Kidney (tissue), 14 donors: ENCODE measurements around the gene ILRUN. TPM values are rescaled to one million over a fixed set of nuclear protein-coding genes. Genes with fewer than 3 reads are reported as not detected.

Experiments used
- DNase-seq, 5 donors: peaks; one replicate each; pipeline ENCODE4 v3.0.0-alpha.2; 2013 to 2020
- FAIRE-seq: peaks from 2 replicates; lab custom pipeline; 2012; peaks lifted over from hg19 to GRCh38; lab: Jason Lieb, UNC
- H3K27ac ChIP-seq, 2 donors: one replicate each; pipeline ENCODE4 v1.7.0; 2013; ENCODE audit warnings: low read depth in 2 of 2, low read length in 2 of 2, inconsistent platforms in 1 of 2
- H3K27me3 ChIP-seq: one replicate; pipeline ENCODE4 v1.7.1; 2013; ENCODE audit warnings: low read length, inconsistent platforms; ENCODE audit not compliant: control insufficient read depth, insufficient read depth
- H3K36me3 ChIP-seq, 3 donors: one replicate each; pipeline versions ENCODE4 v1.7.0 to v1.7.1; 2013; ENCODE audit warnings: low read length in 3 of 3, control low read depth in 1 of 3, inconsistent platforms in 1 of 3; ENCODE audit not compliant: insufficient read depth in 3 of 3, control insufficient read depth in 2 of 3
- H3K4me1 ChIP-seq, 3 donors: one replicate each; pipeline versions ENCODE4 v1.7.0 to v1.7.1; 2013; ENCODE audit warnings: low read length in 3 of 3, inconsistent platforms in 1 of 3, low read depth in 1 of 3; ENCODE audit not compliant: control insufficient read depth in 2 of 3, insufficient read depth in 2 of 3
- H3K4me3 ChIP-seq, 3 donors: one replicate each; pipeline versions ENCODE4 v1.7.0 to v1.8.1; 2013; ENCODE audit warnings: low read length in 3 of 3, control low read depth in 1 of 3, inconsistent platforms in 1 of 3
- H3K9ac ChIP-seq, 3 donors: one replicate each; pipeline versions ENCODE4 v1.7.0 to v1.7.1; 2013; ENCODE audit warnings: low read length in 3 of 3, control low read depth in 1 of 3, inconsistent platforms in 1 of 3
- H3K9me3 ChIP-seq, 3 donors: one replicate each; pipeline versions ENCODE4 v1.7.0 to v1.7.1; 2013; ENCODE audit warnings: low read length in 3 of 3, control low read depth in 1 of 3, inconsistent platforms in 1 of 3; ENCODE audit not compliant: control insufficient read depth in 2 of 3, insufficient read depth in 1 of 3
- intact Hi-C: fragments of 100-400 bp; cut with DNase I; formaldehyde crosslinking; loops from one replicate; pipeline ENCODE4 v1.11.1; 2022
- polyA plus RNA-seq: library from polyadenylated mRNA; stranded (reverse); fragments of 350-450 nt; fragmentation: Illumina TruSeq; extraction: RNeasy Lipid Tissue Mini Kit (QIAGEN cat#74804); gene quantifications from one replicate; pipeline ENCODE4 v1.2.3, GENCODE V29; 2014; ENCODE audit warnings: low read depth, low replicate concordance; ENCODE audit not compliant: insufficient read depth
- total RNA-seq: library from RNA; stranded (reverse); fragmentation: NEBNext Ultra II Directional; extraction: Animal tissue kit (Norgen Biotek cat#: 25700); gene quantifications from one replicate; pipeline ENCODE4 v1.2.1, GENCODE V29; 2021
- TF ChIP-seq, protein P1 (sequence below): IDR thresholded peaks from 3 replicates; pipeline ENCODE4 v1.5.1; 2012; ENCODE audit warnings: mild to moderate bottlenecking, moderate library complexity, borderline replicate concordance; ENCODE audit not compliant: insufficient read depth; ENCODE audit errors: extremely low read depth
- donor health status: control.
- donor health status: control.
- donor health status: control.
- donor health status: control.
- donor health status: control.
- donor health status: DM: yes; HTN: yes; CAD: no.
- donor health status: Normal renal cell carcinoma (clear cell type).

The ILRUN gene
- total and polyA plus RNA-seq, 2 donors from 2014 or later = 52.4 to 55.7 TPM

DNA sequence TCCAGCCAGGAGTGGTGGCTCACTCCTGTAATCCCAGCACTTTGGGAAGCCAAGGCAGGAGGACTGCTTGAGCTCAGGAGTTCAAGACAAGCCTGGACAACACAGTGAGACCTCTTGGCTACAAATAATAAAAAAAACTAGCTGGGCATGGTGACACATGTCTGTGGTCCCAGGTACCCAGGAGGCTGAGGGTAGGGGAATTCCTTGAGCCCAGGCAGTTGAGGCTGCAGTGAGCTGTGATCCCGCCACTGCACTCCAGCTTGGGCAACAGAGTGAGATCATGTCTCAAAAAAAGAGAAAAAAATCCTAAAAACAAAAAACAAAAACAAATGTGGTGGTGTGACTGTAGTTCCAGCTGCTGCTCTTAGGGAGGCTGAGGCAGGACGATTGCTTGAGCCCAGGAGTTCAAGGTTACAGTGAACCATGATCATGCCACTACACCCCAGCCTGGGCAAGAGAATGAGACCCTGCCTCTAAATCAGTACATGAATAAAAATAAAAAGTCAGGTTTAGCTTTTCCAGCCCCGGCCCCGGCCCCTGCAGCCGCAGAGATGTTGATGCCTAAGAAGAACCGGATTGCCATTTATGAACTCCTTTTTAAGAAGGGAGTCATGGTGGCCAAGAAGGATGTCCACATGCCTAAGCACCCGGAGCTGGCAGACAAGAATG, 47.2 kb upstream of the ILRUN start:
- Histone ChIP-seq H3K27ac (no peak overlapping the region), H3K9me3 (no peaks in the 10 kb centered on the region), H3K27me3 (no peaks in the 10 kb centered on the region), H3K4me3 (no peak overlapping the region), H3K9ac (no peak overlapping the region), H3K4me1 (no peaks in the 10 kb centered on the region), H3K36me3 (no peaks in the 10 kb centered on the region)
- DNase-seq (no peak), FAIRE-seq (no peak)
- TF ChIP-seq, protein P1, sequence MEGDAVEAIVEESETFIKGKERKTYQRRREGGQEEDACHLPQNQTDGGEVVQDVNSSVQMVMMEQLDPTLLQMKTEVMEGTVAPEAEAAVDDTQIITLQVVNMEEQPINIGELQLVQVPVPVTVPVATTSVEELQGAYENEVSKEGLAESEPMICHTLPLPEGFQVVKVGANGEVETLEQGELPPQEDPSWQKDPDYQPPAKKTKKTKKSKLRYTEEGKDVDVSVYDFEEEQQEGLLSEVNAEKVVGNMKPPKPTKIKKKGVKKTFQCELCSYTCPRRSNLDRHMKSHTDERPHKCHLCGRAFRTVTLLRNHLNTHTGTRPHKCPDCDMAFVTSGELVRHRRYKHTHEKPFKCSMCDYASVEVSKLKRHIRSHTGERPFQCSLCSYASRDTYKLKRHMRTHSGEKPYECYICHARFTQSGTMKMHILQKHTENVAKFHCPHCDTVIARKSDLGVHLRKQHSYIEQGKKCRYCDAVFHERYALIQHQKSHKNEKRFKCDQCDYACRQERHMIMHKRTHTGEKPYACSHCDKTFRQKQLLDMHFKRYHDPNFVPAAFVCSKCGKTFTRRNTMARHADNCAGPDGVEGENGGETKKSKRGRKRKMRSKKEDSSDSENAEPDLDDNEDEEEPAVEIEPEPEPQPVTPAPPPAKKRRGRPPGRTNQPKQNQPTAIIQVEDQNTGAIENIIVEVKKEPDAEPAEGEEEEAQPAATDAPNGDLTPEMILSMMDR = no peak
- intact Hi-C loops = no loop called here

DNA sequence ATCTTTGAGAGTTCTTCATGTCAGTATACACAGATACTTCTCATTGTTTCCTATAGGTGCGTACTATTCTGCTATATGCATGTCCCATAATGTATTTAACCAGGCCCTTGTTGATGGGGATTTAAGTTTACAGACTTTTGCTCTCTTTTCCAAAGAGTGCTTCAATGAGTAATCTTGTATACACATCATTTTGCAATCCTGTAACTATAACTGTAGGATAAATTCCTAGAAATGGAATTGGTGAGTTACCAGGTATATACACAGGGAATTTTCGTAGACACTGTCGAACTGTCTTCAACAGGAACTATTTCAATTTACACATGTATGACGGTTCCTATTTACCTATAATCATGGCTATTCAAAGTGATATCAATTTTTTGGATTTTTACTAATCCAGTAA, 45.5 kb upstream of the ILRUN start:
- Histone ChIP-seq H3K27me3 (no peaks in the 10 kb centered on the region), H3K9ac (no peak overlapping the region), H3K9me3 (no peaks in the 10 kb centered on the region), H3K4me1 (no peaks in the 10 kb centered on the region), H3K36me3 (no peaks in the 10 kb centered on the region), H3K27ac (no peak overlapping the region), H3K4me3 (no peak overlapping the region)
- intact Hi-C loops = no loop called here
- FAIRE-seq (no peak), DNase-seq (no peak)
- TF ChIP-seq, protein P1 = no peak

DNA sequence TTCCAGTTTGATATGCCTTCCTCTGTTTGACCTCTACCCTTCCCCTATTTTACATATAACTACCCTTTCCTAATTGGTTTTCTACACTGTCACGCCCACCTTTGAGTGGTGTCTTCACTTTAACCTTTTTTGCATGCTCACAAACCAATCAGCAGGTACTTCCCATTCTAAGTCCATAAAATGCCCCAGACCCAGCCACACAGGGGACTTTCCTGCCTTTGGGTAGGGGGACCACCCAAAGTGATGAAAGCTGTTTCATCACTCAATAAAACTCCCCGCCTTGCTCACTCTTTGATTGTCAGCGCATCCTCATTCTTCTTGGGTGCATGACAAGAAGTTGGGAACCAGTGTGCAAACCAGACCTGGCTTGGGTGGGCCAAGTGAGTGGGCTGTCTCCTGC, 40.3 kb upstream of the ILRUN start:
- Histone ChIP-seq H3K4me1 (no peaks in the 10 kb centered on the region), H3K36me3 (no peaks in the 10 kb centered on the region), H3K27ac (no peak overlapping the region), H3K27me3 (no peaks in the 10 kb centered on the region), H3K9ac (no peak overlapping the region), H3K4me3 (no peak overlapping the region), H3K9me3 (no peaks in the 10 kb centered on the region)
- intact Hi-C loops = no loop called here
- no peak for DNase-seq
- TF ChIP-seq, protein P1 = no peak
- FAIRE-seq = no peak
